Measurements from ENCODE around the gene CIB1.
"Not testable (repeated sequence)": the region's sequence is repeated elsewhere in the genome, so short reads cannot be mapped to it uniquely, and the experiment has no call there.

Gene CIB1

GRCh38 chr15:90233387-90234095 lies at the start of gene CIB1:
Gene CIB1, minus strand, starts transcription at chr15:90233941. Its CDS starts 56 bp downstream, at chr15:90233885.
- DNase-seq = peak; percentile 77

DNA sequence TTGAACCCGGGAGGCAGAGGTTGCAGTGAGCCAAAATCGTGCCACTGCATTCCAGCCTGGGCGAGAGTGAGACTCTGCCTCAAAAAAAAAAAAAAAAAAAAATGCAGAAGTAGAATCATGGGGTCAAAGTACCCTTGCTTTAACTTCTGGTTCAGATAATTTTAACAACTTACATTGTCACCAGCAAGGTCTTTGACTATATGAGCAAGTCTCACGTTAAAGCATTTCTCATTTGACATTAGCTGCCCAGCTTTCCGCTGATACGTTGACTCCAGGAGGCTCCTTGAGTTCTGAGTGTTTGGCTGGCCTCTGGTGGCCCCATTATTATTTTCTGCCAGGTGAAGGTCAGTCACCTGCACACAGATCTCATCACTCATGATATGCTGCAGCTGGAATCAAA lies 47.9 kb upstream of the CIB1 start:
- DNase-seq = not testable (repeated sequence)

- DNase-seq = not testable (repeated sequence)
Observed at GRCh38 chr15:90280743-90281142, 47.0 kb upstream of the CIB1 start.

DNA sequence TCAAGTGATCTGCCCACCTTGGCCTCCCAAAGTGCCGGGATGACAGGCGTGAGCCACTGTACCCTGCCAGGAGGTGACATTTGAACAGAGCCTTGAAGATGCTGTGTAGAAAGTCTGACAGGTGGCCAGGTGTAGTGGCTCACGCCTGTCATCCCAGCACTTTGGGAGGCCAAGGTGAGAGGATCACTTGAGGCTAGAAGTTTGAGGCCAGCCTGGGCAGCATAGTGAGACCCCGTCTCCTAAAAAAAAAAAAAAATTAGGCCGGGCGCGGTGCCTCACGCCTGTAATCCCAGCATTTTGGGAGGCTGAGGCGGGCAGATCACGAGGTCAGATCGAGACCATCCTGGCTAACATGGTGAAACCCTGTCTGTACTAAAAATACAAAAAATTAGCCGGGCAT lies 44.7 kb upstream of the CIB1 start:
- not testable (repeated sequence) for DNase-seq

DNA sequence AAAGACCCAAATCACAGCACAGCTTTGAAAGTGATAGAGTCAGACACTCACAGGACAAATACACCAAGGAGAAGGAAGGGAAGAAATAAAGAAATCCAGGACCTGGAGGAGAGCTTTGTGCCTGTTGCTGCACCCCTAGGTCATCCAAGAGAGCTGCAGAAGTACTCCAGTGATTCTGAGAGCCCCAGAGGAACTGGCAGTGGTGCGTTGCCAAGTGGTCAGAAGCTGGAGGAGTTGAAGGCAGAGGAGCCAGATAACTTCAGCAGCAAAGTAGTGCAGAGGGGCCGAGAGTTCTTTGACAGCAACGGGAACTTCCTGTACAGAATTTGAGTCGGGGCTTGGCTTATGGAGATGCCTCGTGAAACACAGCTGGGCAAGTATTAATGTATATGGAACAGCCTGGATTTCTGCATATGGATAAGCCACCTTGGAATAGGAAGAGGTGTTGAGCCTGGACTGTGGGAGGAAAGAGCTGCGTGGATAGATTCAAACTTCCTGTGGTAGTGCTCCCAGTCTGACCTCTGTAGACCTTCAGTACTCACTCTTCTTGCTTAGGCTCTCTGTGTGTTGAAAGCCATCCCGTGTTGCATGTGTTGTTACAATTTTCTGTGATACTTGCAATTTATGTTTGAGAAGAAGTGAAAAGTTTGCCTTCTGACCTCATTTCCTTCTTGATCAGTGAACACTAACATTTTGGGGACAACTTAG lies 37.9 kb upstream of the CIB1 start:
- DNase-seq = no peak

DNA sequence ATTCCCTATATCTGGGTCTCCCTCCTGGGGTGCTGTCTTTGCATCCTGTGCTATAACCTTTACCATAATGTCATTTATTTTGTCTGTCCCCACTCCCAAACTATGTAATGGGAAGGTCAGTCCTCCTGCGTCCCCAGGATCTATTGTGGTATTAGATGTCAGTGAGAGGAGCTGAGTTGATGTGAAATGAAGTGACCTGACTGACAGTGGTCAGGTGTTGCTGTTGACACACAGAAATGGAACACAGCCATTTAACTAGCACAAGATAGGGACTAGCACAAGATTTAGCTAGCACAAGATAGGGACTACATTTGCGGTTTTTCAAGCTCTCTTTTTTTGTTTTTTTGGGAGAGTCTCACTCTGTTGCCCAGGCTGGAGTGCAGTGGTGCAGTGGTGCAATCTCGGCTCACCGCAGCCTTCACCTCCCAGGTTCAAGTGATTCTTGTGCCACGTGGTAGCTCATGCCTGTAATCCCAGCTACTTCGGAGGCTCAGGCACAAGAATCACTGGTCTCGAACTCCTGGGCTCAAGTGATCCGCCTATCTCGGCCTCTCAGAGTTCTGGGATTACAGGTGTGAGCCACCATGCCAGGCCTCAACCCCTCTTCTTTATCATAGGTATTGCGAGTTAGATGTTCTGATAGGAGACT lies 36.9 kb upstream of the CIB1 start:
- DNase-seq = no peak

- no peak for DNase-seq
Observed at GRCh38 chr15:90268415-90268814, 34.7 kb upstream of the CIB1 start.

GRCh38 chr15:90266485-90266884 lies 32.7 kb upstream of the CIB1 start:
- no peak for DNase-seq

DNA sequence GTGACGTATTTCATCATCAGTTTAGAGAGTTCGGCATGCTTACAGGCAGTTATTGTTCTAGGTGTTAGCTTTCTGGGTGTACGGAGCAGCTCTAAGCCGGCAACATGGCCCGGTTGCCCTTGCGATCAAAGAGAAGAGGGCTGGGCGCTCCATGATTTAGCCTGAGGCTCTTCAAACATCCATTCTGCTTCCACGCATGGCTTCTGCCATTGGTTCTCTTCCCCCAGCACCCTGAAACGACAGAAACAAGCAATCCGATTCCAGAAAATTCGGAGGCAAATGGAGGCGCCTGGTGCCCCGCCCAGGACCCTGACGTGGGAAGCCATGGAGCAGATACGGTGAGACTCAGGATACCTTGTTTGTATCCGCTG lies 32.3 kb upstream of the CIB1 start:
- peak; percentile 65 for DNase-seq

DNA sequence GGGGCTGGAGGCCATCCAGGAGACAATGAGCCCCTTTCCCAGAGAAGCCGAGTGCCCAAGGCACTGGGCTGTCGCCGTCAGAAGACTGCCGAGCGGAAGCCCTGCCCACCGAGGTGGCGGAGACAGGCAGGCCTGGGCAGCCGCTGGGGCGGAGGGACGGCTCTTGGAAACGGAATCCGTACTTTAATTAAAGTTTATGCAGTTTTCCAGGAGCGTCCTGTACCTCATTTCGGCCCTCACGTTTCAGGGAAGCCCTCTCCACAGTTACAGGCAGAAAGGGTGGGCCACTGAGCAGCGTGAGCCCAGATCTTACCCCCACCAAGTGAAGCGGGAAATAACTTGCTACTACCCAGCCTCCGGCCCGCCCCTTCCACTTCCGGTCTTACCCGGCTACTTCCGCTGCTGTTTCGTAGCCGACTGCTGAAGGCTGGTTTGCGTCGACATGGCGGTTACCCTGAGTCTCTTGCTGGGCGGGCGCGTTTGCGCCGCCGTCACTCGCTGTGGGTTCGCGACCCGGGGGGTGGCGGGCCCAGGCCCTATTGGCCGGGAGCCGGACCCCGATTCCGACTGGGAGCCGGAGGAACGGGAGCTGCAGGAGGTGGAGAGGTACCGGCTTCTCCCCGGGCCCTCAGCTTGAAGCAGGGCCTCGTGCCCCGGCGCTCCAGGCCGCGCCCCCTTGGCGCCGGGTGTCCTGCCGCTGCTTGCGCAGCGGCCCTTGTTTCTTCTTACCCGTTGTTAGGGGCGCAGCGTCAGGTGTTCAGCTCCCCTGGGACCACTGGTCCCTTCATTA lies 31.7 kb upstream of the CIB1 start, which contains the start of gene NGRN:
Gene NGRN, plus strand, starts transcription at position 402 of the 790 bp plus-strand sequence. Its CDS starts 41 bp downstream, at position 443.
- peak; percentile 86 for DNase-seq

DNA sequence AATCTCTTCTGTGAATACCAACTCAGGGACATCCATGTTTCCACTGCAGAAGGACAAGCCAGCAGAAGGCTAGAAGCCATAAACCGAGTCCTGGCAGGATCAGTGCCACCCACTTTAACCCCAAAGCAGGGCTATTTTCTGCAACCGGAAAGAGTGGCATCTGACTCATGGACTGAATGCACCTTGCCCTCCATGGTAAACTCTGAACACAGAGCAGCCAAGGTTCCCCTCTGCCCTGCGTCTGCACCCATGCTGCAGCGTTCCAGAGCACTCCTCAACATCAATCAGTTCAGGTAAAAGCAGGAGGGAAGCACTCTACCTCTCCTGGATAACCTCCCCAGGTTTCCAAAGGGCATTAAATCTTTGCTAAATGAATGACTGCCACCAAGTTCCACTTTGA lies 30.9 kb upstream of the CIB1 start:
- no peak for DNase-seq

- no peak for DNase-seq
Observed at GRCh38 chr15:90262426-90262825, 28.7 kb upstream of the CIB1 start.

DNA sequence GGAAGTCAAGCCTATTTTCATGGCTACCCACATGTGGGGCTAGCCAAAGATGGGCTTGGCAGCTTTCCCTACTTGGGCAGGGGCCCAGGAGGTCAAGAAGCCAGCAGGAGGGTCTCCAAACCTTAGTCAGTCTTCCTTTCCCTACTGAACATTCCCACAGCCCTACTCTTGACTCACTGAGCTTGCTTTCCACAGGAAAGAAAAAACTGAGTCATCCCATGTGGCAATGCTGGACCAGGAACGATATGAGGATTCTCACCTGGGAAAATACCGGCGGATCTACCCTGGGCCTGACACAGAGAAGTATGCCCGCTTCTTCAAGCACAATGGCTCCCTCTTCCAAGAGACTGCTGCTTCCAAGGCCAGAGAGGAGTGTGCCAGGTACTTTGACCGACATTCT lies 28.1 kb upstream of the CIB1 start:
- no peak for DNase-seq

- DNase-seq = not testable (repeated sequence)
Observed at GRCh38 chr15:90260731-90261130, 27.0 kb upstream of the CIB1 start.

DNA sequence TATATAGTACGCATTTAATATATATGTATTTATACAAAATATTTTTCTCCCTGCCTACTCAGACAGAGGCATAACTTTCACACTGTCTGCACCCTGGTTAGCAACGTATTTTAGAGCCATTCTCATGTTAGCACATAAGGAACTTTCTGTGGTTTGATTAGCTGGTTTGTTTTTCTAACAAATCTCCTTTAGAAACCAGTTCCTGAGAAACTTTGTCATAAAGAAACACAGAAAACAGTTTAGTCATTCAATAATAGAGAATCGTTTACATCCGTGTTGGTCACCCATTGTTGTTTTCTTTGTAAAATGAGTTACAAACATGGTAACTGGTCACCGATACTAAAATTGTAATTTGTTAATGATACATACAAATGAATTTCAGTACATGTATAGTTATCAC lies 25.8 kb upstream of the CIB1 start:
- no peak for DNase-seq

DNA sequence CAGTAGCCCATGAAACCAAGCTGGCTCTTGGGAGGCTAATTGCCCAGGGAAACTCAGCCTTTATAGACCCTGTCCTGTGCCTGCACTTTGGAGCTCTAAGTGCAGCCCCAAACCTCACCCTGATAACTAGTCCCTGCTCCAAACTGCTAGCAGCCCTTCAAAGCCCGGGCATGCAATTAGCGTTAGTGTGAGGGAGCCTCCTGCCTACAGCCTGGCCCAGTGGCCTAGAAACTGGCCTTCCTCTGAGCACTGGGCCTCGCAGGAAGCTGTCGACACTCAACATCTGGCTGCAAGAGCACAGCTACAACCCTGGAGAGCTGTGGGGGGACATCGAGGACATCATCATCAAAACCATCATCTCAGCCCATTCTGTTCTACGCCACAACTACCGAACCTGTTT lies 24.0 kb upstream of the CIB1 start:
- no peak for DNase-seq

GRCh38 chr15:90249203-90249863 lies 15.6 kb upstream of the CIB1 start, which contains the start of gene TTLL13:
Gene TTLL13, plus strand, starts transcription at chr15:90249556. Its CDS starts 1,075 bp downstream, at chr15:90250631.
- DNase-seq = peak; percentile 54

DNA sequence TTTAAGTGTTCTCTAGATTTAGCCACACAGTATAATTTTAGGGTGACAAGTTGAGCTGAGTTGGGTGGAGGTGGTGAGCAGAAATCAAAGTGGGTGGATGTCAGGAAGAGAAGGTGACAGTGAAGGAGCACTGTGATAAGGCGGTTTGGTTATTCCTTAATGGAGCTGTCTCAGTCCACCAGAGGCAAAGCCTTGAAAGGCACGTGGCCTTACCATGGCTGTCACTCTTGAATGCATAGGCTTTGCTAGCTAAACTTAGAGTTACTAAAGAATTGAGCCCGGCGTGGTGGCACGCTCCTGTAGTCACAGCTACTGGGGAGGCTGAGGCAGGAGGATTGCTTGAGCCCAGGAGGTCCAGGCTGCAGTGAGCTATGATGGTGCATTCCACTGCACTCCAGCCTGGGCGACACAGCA lies 15.1 kb upstream of the CIB1 start:
- DNase-seq = no peak

- no peak for DNase-seq
Observed at GRCh38 chr15:90243943-90244639, 10.3 kb upstream of the CIB1 start.

- no peak for DNase-seq
Observed at GRCh38 chr15:90241343-90242192, 7.8 kb upstream of the CIB1 start.

GRCh38 chr15:90240856-90241255 lies 7.1 kb upstream of the CIB1 start:
- DNase-seq = no peak

Measured in NCI-H526 treated with DMSO at 0.1 percent for 48 hours (cell line).